Mucosa of descending colon (tissue), 3 donors: ENCODE results near the gene HORMAD2. TPM values are rescaled to one million over a fixed set of nuclear protein-coding genes. Genes with fewer than 3 reads are reported as not detected.

Experiments used
- ATAC-seq: fragments of 200-7000 bp; cut with Tn5 transposase; one replicate; pipeline ENCODE4 v1.9.1; 2020; ENCODE audit warnings: mild to moderate bottlenecking, moderate library complexity
- DNase-seq, 3 donors: peaks; one replicate each; pipeline ENCODE4 v3.0.0-alpha.2; 2020
- H3K36me3 ChIP-seq: fragments of 200-600 bp; one replicate; pipeline ENCODE4 v1.8.0; 2021; ENCODE audit warnings: low read depth, mild to moderate bottlenecking
- H3K4me1 ChIP-seq: fragments of 200-600 bp; one replicate; pipeline ENCODE4 v1.8.0; 2021; ENCODE audit warnings: low read depth, mild to moderate bottlenecking
- H3K4me3 ChIP-seq: fragments of 200-600 bp; one replicate; pipeline ENCODE4 v1.8.0; 2021; ENCODE audit warnings: mild to moderate bottlenecking
- H3K9me3 ChIP-seq: fragments of 200-600 bp; one replicate; pipeline ENCODE4 v1.8.0; 2021; ENCODE audit warnings: mild to moderate bottlenecking
- intact Hi-C, 2 donors: fragments of 100-400 bp; cut with DNase I in 1 of 2; cut with micrococcal nuclease in 1 of 2; formaldehyde crosslinking; loops; one replicate each; pipeline versions ENCODE4 v1.11.0 to v1.11.1; 2022; cut with DNase I, micrococcal nuclease
- total RNA-seq, 3 donors: library from RNA; stranded (reverse); fragmentation: NEBNext Ultra II Directional in 2 of 3; extraction: Animal tissue kit (Norgen Biotek cat#: 25700) in 2 of 3; gene quantifications; one replicate each; pipeline versions ENCODE4 v1.2.1 to v1.2.4, GENCODE V29; 2021 to 2023
- TF ChIP-seq, protein P1 (sequence below): fragments of 200-600 bp; IDR thresholded peaks from one replicate; pipeline ENCODE4 v1.8.0; 2022; ENCODE audit warnings: antibody characterized with exemption, mild to moderate bottlenecking
- donor health status: DM: no; HTN: no; CAD: no; lungs with moderate emphysema.
- donor health status: DM: no; HTN: no; CAD: no.
- donor health status: DM: no; HTN: yes; CAD: no.

Gene HORMAD2
- total RNA-seq, 3 donors from 2014 or later: not detected

DNA sequence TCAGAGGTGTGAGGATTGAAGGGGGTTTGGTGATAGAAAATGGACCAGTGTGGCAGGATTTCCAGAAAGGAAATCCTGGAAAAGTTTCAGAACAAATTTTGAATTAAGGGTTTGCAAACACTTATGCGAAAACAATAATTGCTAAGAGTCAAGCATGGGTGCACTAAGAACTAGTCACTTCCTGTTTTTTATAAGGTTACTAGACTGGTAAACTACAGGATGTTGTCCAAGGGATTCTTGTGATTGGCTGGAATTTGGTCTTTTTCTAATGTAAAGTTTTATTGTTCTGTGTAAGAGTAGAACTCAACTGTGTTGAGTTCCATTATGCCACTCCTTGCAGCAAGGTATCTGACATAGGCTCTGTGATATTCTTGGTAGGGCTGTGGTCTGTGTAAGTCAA, 112.2 kb downstream of the HORMAD2 start:
- TF ChIP-seq, protein P1, sequence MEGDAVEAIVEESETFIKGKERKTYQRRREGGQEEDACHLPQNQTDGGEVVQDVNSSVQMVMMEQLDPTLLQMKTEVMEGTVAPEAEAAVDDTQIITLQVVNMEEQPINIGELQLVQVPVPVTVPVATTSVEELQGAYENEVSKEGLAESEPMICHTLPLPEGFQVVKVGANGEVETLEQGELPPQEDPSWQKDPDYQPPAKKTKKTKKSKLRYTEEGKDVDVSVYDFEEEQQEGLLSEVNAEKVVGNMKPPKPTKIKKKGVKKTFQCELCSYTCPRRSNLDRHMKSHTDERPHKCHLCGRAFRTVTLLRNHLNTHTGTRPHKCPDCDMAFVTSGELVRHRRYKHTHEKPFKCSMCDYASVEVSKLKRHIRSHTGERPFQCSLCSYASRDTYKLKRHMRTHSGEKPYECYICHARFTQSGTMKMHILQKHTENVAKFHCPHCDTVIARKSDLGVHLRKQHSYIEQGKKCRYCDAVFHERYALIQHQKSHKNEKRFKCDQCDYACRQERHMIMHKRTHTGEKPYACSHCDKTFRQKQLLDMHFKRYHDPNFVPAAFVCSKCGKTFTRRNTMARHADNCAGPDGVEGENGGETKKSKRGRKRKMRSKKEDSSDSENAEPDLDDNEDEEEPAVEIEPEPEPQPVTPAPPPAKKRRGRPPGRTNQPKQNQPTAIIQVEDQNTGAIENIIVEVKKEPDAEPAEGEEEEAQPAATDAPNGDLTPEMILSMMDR: no peak
- H3K36me3 ChIP-seq: no peaks in the 10 kb centered on the region
- DNase-seq (no peak), ATAC-seq (no peak)
- intact Hi-C loops: no loop called here
- H3K4me3 ChIP-seq: no peak overlapping the region
- no peaks in the 10 kb centered on the region for H3K9me3 ChIP-seq
- H3K4me1 ChIP-seq: peaks cover 14% of the 10 kb centered on the region

DNA sequence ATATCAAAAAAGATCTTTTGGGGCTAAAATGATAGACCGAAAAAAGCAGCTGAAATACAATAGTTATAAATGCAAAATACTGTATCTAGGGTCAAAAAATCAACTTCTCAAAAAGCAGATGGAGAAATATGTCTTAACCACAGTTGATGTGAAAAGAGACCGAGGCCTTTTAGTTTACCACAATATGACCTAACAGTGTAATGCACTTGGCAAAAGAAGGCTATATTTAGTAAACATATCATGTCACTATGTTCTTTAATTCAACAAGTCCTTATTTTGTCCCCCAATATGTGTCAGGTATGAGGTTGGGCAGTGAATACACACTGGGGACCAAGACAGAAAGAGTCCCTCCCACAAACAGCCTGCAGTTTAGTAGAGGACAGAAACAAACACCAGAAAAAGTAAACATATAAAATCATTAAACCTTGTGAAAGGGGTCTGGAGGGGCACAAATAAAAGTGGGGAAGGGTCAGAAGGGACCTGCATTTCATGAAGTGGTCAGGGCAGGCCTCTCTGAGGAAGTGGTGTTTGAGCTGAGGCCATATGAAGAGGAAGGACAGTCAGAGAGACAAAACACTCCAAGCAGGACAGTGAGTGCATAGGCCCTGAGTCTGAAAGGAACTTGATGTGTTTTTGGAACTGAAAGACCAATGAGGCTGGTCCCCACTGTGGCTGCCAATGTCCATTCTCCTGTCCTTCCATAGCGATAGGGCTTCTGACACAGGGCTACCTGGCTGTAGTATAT, 112.9 kb downstream of the HORMAD2 start:
- TF ChIP-seq, protein P1: no peak
- Histone ChIP-seq H3K36me3 (no peaks in the 10 kb centered on the region), H3K4me1 (peaks cover 14% of the 10 kb centered on the region), H3K9me3 (no peaks in the 10 kb centered on the region), H3K4me3 (no peak overlapping the region)
- intact Hi-C loops: no loop called here
- DNase-seq: no peak
- no peak for ATAC-seq

GRCh38 chr22:30195245-30196140, 115.2 kb downstream of the HORMAD2 start:
- H3K4me3 ChIP-seq: no peak overlapping the region
- TF ChIP-seq, protein P1: no peak
- ATAC-seq (no peak), DNase-seq (no peak)
- peaks cover 14% of the 10 kb centered on the region for H3K4me1 ChIP-seq
- intact Hi-C loops: no loop called here
- no peaks in the 10 kb centered on the region for H3K9me3 ChIP-seq
- H3K36me3 ChIP-seq: no peaks in the 10 kb centered on the region

GRCh38 chr22:30196141-30196879, 116.0 kb downstream of the HORMAD2 start:
- no peak overlapping the region for H3K4me3 ChIP-seq
- DNase-seq (peak; percentile 46 to 83 (median 67)), ATAC-seq (peak; percentile 83)
- TF ChIP-seq, protein P1: no peak
- no peaks in the 10 kb centered on the region for H3K9me3 ChIP-seq
- H3K4me1 ChIP-seq: peaks cover 14% of the 10 kb centered on the region
- no peaks in the 10 kb centered on the region for H3K36me3 ChIP-seq
- intact Hi-C loops: no loop called here

GRCh38 chr22:30196880-30197336, 116.6 kb downstream of the HORMAD2 start:
- intact Hi-C loops: no loop called here

More at GRCh38 chr22:30196880-30197336, 116.6 kb downstream of the HORMAD2 start:
- H3K4me3 ChIP-seq: no peak overlapping the region
- no peaks in the 10 kb centered on the region for H3K36me3 ChIP-seq
- ATAC-seq (no peak), DNase-seq (no peak)
- TF ChIP-seq, protein P1: no peak
- peaks cover 14% of the 10 kb centered on the region for H3K4me1 ChIP-seq
- no peaks in the 10 kb centered on the region for H3K9me3 ChIP-seq
